A673 (cell line): Measurements from ENCODE around the gene HOXB3. TPM values are rescaled to one million over a fixed set of nuclear protein-coding genes. Genes with fewer than 3 reads are reported as not detected.

Experiments used
- BruUV-seq: library from RNA; stranded (reverse); fragments of 400-500 nt; replicated peaks from 2 replicates; lab custom pipeline; 2021; lab: Mats Ljungman, UMichigan
- CTCF ChIA-PET: fragments of 300-600 bp; sonication (Branson Sonifier 250); formaldehyde crosslinking; loops from one replicate; lab custom pipeline; 2022; ENCODE audit warnings: antibody characterized with exemption; lab: Charles Lee
- POLR2A ChIA-PET: fragments of 300-600 bp; sonication (Branson Sonifier 250); formaldehyde crosslinking; loops from one replicate; lab custom pipeline; 2022; ENCODE audit warnings: antibody characterized with exemption; ENCODE audit not compliant: low non-redundant PET; lab: Charles Lee
- DNase-seq: peaks from one replicate; pipeline ENCODE4 v3.0.0-alpha.2; 2015; ENCODE audit warnings: low spot score
- H3K27ac ChIP-seq: fragments of 200-600 bp; sonication (generic); 2 replicates; pipeline ENCODE4 v1.5.1; 2016; ENCODE audit warnings: mixed run types, low read depth, mild to moderate bottlenecking, mixed read lengths, antibody characterized with exemption, low read length; ENCODE audit not compliant: poor library complexity, severe bottlenecking
- H3K27me3 ChIP-seq: fragments of 200-600 bp; sonication (generic); replicated peaks from 2 replicates; pipeline ENCODE4 v1.6.1; 2017; ENCODE audit warnings: mixed run types, low read depth, mild to moderate bottlenecking, mixed read lengths, antibody characterized with exemption, low read length; ENCODE audit not compliant: insufficient read depth, poor library complexity
- H3K36me3 ChIP-seq: fragments of 200-600 bp; sonication (generic); 2 replicates; pipeline ENCODE4 v1.6.1; 2016; ENCODE audit warnings: mixed run types, mild to moderate bottlenecking, mixed read lengths, antibody characterized with exemption, low read length; ENCODE audit not compliant: insufficient read depth, poor library complexity, severe bottlenecking
- H3K4me1 ChIP-seq: fragments of 200-600 bp; sonication (generic); 2 replicates; pipeline ENCODE4 v1.6.1; 2017; ENCODE audit warnings: mixed run types, mild to moderate bottlenecking, mixed read lengths, antibody characterized with exemption, low read length; ENCODE audit not compliant: insufficient read depth, poor library complexity, severe bottlenecking
- H3K4me3 ChIP-seq: fragments of 200-600 bp; sonication (generic); 2 replicates; pipeline ENCODE4 v1.5.1; 2016; ENCODE audit warnings: low read depth, mixed run types, mild to moderate bottlenecking, mixed read lengths, low read length; ENCODE audit not compliant: poor library complexity, severe bottlenecking
- H3K9me3 ChIP-seq: fragments of 200-600 bp; sonication (generic); 2 replicates; pipeline ENCODE4 v1.6.1; 2016; ENCODE audit warnings: mixed run types, low read depth, mild to moderate bottlenecking, mixed read lengths, antibody characterized with exemption, low read length; ENCODE audit not compliant: poor library complexity, severe bottlenecking
- EZH2 ChIP-seq: fragments of 200-600 bp; sonication (generic); IDR thresholded peaks from 2 replicates; pipeline ENCODE4 v1.6.1; 2017; ENCODE audit warnings: borderline replicate concordance, low read depth, mild to moderate bottlenecking, mixed read lengths, antibody characterized with exemption, low read length; ENCODE audit not compliant: poor library complexity, severe bottlenecking
- intact Hi-C: fragments of 100-400 bp; cut with micrococcal nuclease; formaldehyde crosslinking; loops from one replicate; pipeline ENCODE4 v1.10.0; 2022; ENCODE audit not compliant: unreplicated experiment
- total RNA-seq: library from RNA; stranded (reverse); gene quantifications from 2 replicates; pipeline ENCODE4 v1.2.3, GENCODE V29; 2021
- TF ChIP-seq, protein P1 (sequence below): fragments of 300-800, 200-600 bp; sonication (generic); conservative IDR thresholded peaks from 2 replicates; pipeline ENCODE4 v1.5.1; 2017; ENCODE audit warnings: low read depth, mild to moderate bottlenecking, antibody characterized with exemption, low read length, moderate library complexity, mixed read lengths

Gene HOXB3
- total RNA-seq, 1 experiment from 2014 or later: 40.7 TPM

DNA sequence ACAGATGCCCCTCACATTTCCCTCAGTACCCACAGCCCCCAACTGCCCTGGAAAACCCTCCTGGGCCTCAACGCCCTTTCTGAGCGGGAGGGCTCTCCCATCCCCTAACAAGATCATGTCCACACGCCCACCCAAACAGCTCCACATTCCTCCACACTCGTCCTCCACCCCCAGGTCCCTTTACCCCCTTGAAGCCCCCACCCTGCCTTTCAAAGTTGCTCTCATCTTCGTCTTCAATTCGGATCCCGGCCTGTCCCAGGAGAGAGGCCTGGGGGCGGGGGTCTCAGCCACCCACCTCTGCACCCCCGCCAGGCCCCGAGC lies 26.2 kb downstream of the HOXB3 start:
- Histone ChIP-seq H3K4me1 (peaks cover 76% of the 10 kb centered on the region), H3K27ac (peak overlapping the region; percentile 53), H3K9me3 (no peaks in the 10 kb centered on the region), H3K36me3 (no peaks in the 10 kb centered on the region), H3K27me3 (no peaks in the 10 kb centered on the region), H3K4me3 (peak overlapping the region; percentile 54)
- ChIA-PET POLR2A (no interaction called here), CTCF (interaction anchor here (1.5 kb wide), 1 partner anchor 71 kb away, joined by 5 read pairs; no protein-coding TSS in a partner anchor)
- TF ChIP-seq EZH2: no peak
- TF ChIP-seq, protein P1, sequence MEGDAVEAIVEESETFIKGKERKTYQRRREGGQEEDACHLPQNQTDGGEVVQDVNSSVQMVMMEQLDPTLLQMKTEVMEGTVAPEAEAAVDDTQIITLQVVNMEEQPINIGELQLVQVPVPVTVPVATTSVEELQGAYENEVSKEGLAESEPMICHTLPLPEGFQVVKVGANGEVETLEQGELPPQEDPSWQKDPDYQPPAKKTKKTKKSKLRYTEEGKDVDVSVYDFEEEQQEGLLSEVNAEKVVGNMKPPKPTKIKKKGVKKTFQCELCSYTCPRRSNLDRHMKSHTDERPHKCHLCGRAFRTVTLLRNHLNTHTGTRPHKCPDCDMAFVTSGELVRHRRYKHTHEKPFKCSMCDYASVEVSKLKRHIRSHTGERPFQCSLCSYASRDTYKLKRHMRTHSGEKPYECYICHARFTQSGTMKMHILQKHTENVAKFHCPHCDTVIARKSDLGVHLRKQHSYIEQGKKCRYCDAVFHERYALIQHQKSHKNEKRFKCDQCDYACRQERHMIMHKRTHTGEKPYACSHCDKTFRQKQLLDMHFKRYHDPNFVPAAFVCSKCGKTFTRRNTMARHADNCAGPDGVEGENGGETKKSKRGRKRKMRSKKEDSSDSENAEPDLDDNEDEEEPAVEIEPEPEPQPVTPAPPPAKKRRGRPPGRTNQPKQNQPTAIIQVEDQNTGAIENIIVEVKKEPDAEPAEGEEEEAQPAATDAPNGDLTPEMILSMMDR: no peak
- no TSS peak for BruUV-seq
- intact Hi-C loops: no loop called here
- DNase-seq: no peak

DNA sequence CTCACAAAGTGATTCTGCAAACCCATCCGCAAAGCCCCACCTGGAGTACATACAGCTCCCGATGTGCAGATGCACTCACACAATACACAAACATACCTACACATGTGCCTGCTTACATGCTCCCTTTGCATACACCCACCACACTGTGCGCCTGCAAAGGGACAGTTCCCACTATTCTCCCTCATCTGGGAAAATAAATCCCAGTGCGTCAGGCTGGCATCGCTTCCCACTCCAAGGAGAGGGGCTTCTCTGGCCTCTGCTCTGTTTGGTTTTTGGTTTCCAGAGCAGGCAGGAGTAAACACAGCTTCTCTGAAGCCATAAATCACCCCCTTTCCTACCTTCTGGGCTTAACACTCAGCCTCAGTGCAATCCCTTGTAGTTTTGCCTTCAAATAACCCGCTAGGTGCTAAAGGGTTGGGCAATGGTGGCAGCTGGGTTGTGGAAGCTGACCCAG lies 26.6 kb downstream of the HOXB3 start:
- Histone ChIP-seq H3K36me3 (no peaks in the 10 kb centered on the region), H3K9me3 (no peaks in the 10 kb centered on the region), H3K4me1 (peaks cover 72% of the 10 kb centered on the region), H3K27me3 (no peaks in the 10 kb centered on the region), H3K27ac (peak overlapping the region; percentile 53), H3K4me3 (peak overlapping the region; percentile 54)
- DNase-seq: no peak
- no TSS peak for BruUV-seq
- CTCF ChIA-PET: interaction anchor here (1.5 kb wide), 1 partner anchor 71 kb away, joined by 5 read pairs; no protein-coding TSS in a partner anchor
- TF ChIP-seq, protein P1: no peak
- TF ChIP-seq EZH2: no peak
- intact Hi-C loops: no loop called here
- POLR2A ChIA-PET: no interaction called here

DNA sequence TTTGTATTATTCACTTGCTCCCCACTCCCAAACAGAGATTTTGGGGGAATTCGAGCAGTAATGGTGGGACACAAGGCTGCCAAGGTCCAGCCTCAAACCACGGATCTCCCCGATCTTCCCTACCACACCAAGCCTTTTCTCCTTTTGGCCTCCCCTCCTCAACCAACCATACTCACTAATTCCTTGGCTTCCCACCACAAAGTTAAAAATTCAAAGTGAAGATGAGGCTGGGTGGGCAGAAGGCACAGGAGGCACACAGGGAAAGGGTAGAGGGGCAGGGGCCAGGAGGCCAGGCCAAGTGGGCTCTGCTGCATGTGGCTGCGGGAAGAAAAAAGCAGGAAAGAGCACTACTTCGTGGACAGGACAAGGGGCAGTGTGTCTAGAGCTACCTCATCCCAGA lies 27.1 kb downstream of the HOXB3 start:
- intact Hi-C loops: no loop called here
- BruUV-seq: no TSS peak
- no peak for DNase-seq
- Histone ChIP-seq H3K4me1 (peaks cover 69% of the 10 kb centered on the region), H3K27me3 (no peaks in the 10 kb centered on the region), H3K36me3 (no peaks in the 10 kb centered on the region), H3K27ac (peak overlapping the region; percentile 7), H3K9me3 (no peaks in the 10 kb centered on the region), H3K4me3 (peak overlapping the region; percentile 54)
- POLR2A ChIA-PET: no interaction called here
- TF ChIP-seq, protein P1: no peak
- TF ChIP-seq EZH2: no peak
- CTCF ChIA-PET: no interaction called here
